SK-N-MC (cell line): ENCODE data around the gene EMILIN2.
"Not testable (repeated sequence)": the region's sequence is repeated elsewhere in the genome, so short reads cannot be mapped to it uniquely, and the experiment has no call there.

Experiments used
- DNase-seq: peaks from one replicate; pipeline ENCODE4 v3.0.0-alpha.2; 2011; ENCODE audit warnings: low read depth, low spot score
- H3K27ac ChIP-seq: fragments of 200-600 bp; sonication (generic); 2 replicates; pipeline ENCODE4 v1.5.1; 2016; ENCODE audit warnings: mixed run types
- H3K36me3 ChIP-seq: fragments of 200-600 bp; sonication (generic); 2 replicates; pipeline ENCODE4 v1.6.1; 2017; ENCODE audit warnings: antibody characterized with exemption, low read length, mixed read lengths; ENCODE audit not compliant: insufficient read depth
- H3K4me3 ChIP-seq: fragments of 200-600 bp; sonication (generic); 2 replicates; pipeline ENCODE4 v1.5.1; 2016
- H3K9ac ChIP-seq: fragments of 200-600 bp; sonication (generic); 2 replicates; pipeline ENCODE4 v1.8.0; 2017; ENCODE audit warnings: mixed run types, mixed read lengths; ENCODE audit not compliant: insufficient read length
- H3K9me3 ChIP-seq: fragments of 200-600 bp; sonication (generic); 2 replicates; pipeline ENCODE4 v1.6.1; 2017; ENCODE audit warnings: low read depth, mild to moderate bottlenecking, antibody characterized with exemption, low read length, moderate library complexity, mixed read lengths
- EZH2 ChIP-seq: fragments of 200-600 bp; sonication (generic); IDR thresholded peaks from one replicate; pipeline ENCODE4 v1.6.1; 2017; ENCODE audit warnings: antibody characterized with exemption
- FOXP2 ChIP-seq: optimal IDR thresholded peaks from 2 replicates; pipeline ENCODE3; 2011; ENCODE audit warnings: mild to moderate bottlenecking, moderate library complexity; ENCODE audit not compliant: insufficient read depth; ENCODE audit errors: extremely low read length, control extremely low read depth
- POLR2AphosphoS5 ChIP-seq: IDR thresholded peaks from 2 replicates; pipeline ENCODE4 v1.6.1; 2012; ENCODE audit warnings: mild to moderate bottlenecking, low read depth, low read length, borderline replicate concordance

The EMILIN2 gene

DNA sequence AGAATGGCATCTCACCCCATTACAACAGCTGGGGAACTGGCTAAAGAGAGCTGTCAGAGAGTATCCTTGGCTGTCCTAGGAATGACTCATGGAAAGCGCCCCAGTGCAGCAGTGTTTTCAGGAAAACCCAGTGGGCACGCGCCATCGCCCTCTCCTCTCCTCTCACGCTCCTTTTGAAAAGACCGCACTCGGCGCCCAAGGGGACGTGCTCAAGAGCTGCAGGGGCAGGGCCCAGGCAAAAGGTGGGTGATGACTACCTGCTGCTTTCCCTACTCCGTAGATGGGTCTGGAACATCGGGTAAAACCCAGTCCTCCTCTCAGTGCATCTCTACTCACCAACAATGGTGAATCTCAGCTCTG is 68.1 kb downstream of the EMILIN2 start:
- H3K4me3 ChIP-seq, result no peak overlapping the region
- no peak overlapping the region for H3K27ac ChIP-seq
- H3K9ac ChIP-seq, result no peak overlapping the region
- TF ChIP-seq POLR2AphosphoS5, result no peak
- no peaks in the 10 kb centered on the region for H3K9me3 ChIP-seq
- no peak for DNase-seq
- H3K36me3 ChIP-seq, result peaks cover 13% of the 10 kb centered on the region; the same call in 1 of the 2 replicates

DNA sequence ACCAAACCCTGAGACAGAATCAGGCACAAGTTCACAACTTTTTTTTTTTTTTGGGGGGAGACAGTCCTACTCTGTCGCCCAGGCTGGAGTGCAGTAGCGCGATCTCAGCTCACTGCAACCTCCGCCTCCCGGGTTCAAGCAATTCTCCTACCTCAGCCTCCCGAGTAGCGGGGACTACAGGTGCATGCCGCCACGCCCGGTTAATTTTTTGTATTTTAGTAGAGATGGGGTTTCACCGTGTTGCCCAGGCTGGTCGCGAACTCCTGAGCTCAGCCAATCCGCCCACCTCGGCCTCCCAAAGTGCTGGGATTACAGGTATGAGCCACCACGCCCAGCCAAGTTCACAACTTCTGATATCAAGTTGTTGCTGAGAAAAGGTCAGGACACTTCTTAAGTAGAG is 68.7 kb downstream of the EMILIN2 start:
- not testable (repeated sequence) for H3K9ac ChIP-seq, DNase-seq, H3K27ac ChIP-seq, H3K4me3 ChIP-seq, H3K9me3 ChIP-seq
- H3K36me3 ChIP-seq, result peaks cover 19% of the 10 kb centered on the region; the same call in 1 of the 2 replicates

- DNase-seq, result no peak
- Histone ChIP-seq H3K9ac (no peak overlapping the region), H3K9me3 (no peaks in the 10 kb centered on the region), H3K36me3 (peaks cover 26% of the 10 kb centered on the region; the same call in 1 of the 2 replicates), H3K27ac (no peak overlapping the region), H3K4me3 (no peak overlapping the region)
- no peak for TF ChIP-seq POLR2AphosphoS5
- no peak for TF ChIP-seq EZH2
- TF ChIP-seq FOXP2, result no peak
Observed at GRCh38 chr18:2916184-2916583, 69.4 kb downstream of the EMILIN2 start.

DNA sequence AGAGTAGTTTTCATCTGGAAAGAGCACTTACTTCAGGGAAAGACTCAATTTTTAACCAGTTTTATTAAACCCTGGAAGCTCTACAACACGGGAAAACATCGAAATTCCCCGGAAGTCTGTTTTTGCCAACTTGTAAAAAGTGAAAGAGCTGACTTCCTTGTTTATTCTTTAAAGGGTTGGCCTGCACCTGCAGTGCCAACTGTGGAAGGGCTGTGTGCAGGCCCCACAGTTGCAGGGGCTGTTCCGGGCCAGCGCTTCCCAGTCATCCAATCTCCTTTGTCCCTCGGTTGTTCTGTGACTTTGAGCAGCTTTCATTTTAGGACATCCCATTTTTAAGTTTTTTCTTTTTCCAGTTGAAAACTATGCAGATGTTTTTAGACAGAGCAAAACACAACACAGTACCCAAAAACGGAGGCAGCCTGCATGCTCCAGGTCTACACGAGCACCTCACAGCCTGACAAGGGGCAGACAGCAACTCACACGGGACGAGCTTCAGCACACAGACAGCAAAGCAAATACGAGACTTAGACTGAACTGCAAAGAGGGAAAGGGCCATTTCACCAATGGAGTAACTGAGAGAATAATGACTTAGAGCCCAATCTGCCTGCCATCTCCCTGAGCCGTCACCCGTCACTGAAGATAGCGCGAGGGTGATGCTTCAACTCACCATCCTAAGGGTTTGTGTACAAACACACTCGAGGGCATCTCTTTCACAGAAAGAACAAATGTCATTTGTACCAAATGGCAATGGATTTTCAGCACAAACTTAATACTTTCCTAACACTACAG is 70.6 kb downstream of the EMILIN2 start:
- DNase-seq, result no peak

DNA sequence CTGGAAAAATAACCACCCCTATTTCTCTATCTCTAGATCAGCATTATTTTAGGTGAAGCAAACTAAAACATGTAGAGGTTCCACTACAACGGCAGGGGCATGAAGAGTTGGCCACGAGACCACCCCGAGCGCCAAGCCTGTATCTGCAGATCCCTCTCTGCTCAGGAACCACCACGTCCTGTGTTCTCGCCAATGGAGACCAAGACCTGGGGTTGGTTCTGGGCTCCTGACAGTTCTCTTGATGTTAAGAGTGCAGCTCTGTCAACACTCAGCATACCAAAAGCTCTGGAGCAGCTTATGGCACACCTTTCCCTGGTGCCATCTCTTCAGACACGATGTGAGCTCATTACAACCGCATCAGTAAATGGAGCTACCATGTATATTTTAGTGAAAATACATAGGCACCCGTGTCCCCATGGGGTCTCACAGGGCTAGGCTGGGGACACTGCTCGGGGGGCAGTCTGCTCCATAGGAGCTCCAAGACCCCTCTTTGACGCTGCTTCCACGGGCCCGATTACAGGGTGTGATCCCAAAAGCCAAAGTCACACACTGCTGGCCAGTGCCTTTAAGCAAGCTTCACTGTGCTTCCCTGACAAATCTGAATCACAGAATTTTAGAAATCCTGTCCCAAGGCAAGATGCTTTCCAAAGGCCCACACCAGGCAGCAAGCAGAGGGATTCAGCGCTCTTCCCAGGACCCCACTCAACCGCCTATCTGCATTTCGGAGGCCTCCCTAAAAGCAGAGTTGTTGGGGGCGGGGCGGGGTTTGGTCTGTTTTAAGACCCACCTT is 72.2 kb downstream of the EMILIN2 start:
- no peak for TF ChIP-seq POLR2AphosphoS5
- no peak for TF ChIP-seq EZH2
- TF ChIP-seq FOXP2, result no peak
- no peak overlapping the region for H3K9ac ChIP-seq
- no peak overlapping the region for H3K27ac ChIP-seq
- no peak for DNase-seq
- no peaks in the 10 kb centered on the region for H3K9me3 ChIP-seq
- H3K36me3 ChIP-seq, result peaks cover 47% of the 10 kb centered on the region; the same call in 1 of the 2 replicates
- H3K4me3 ChIP-seq, result no peak overlapping the region

More for the DNA sequence above, 70.6 kb downstream of the EMILIN2 start:
- no peaks in the 10 kb centered on the region for H3K9me3 ChIP-seq
- no peak overlapping the region for H3K9ac ChIP-seq
- H3K27ac ChIP-seq, result no peak overlapping the region; the same call in 1 of the 2 replicates
- H3K36me3 ChIP-seq, result peaks cover 35% of the 10 kb centered on the region; the same call in 1 of the 2 replicates
- TF ChIP-seq EZH2 (no peak), POLR2AphosphoS5 (no peak), FOXP2 (no peak)
- no peak overlapping the region for H3K4me3 ChIP-seq

GRCh38 chr18:2919600-2919999 is 72.8 kb downstream of the EMILIN2 start:
- DNase-seq, result no peak
- no peak overlapping the region for H3K9ac ChIP-seq
- peaks cover 54% of the 10 kb centered on the region; the same call in 1 of the 2 replicates for H3K36me3 ChIP-seq
- no peak overlapping the region for H3K4me3 ChIP-seq
- H3K27ac ChIP-seq, result no peak overlapping the region
- no peaks in the 10 kb centered on the region for H3K9me3 ChIP-seq
- TF ChIP-seq POLR2AphosphoS5 (no peak), FOXP2 (no peak), EZH2 (no peak)

GRCh38 chr18:2920027-2920426 is 73.2 kb downstream of the EMILIN2 start:
- H3K9me3 ChIP-seq, result no peaks in the 10 kb centered on the region
- no peak overlapping the region for H3K27ac ChIP-seq
- peaks cover 55% of the 10 kb centered on the region; the same call in 1 of the 2 replicates for H3K36me3 ChIP-seq
- DNase-seq, result no peak
- TF ChIP-seq POLR2AphosphoS5 (no peak), EZH2 (no peak), FOXP2 (no peak)
- no peak overlapping the region for H3K9ac ChIP-seq
- no peak overlapping the region for H3K4me3 ChIP-seq

- TF ChIP-seq FOXP2, result no peak
- no peak for TF ChIP-seq EZH2
- TF ChIP-seq POLR2AphosphoS5, result no peak
- Histone ChIP-seq H3K9me3 (no peaks in the 10 kb centered on the region), H3K9ac (no peak overlapping the region), H3K27ac (no peak overlapping the region), H3K36me3 (peaks cover 57% of the 10 kb centered on the region; the same call in 1 of the 2 replicates), H3K4me3 (no peak overlapping the region)
- DNase-seq, result no peak
Observed at GRCh38 chr18:2920546-2921343, 73.9 kb downstream of the EMILIN2 start.

- H3K27ac ChIP-seq, result no peak overlapping the region
- TF ChIP-seq FOXP2, result no peak
- TF ChIP-seq POLR2AphosphoS5, result no peak
- TF ChIP-seq EZH2, result no peak
- peaks cover 59% of the 10 kb centered on the region; the same call in 1 of the 2 replicates for H3K36me3 ChIP-seq
- no peak for DNase-seq
- no peak overlapping the region for H3K9ac ChIP-seq
- H3K9me3 ChIP-seq, result no peaks in the 10 kb centered on the region
- no peak overlapping the region for H3K4me3 ChIP-seq
Observed at GRCh38 chr18:2921778-2922177, 75.0 kb downstream of the EMILIN2 start.
